Common myeloid progenitor, CD34-positive (primary cell): Measurements from ENCODE around the gene NIPAL1.
"Not testable (repeated sequence)": the region's sequence is repeated elsewhere in the genome, so short reads cannot be mapped to it uniquely, and the experiment has no call there.

Source experiments
- CTCF ChIA-PET: fragments of 350-600 bp; sonication (Branson Sonifier 250); formaldehyde crosslinking; loops from one replicate; lab custom pipeline; 2021; ENCODE audit warnings: antibody characterized with exemption; lab: Charles Lee
- POLR2A ChIA-PET: fragments of 350-600 bp; sonication (Branson Sonifier 250); formaldehyde crosslinking; loops from one replicate; lab custom pipeline; 2021; ENCODE audit warnings: antibody characterized with exemption; lab: Charles Lee
- DNase-seq, 3 donors: peaks; one replicate each; pipeline versions ENCODE4 v3.0.0 to v3.0.0-alpha.2; 2013
- H3K27ac ChIP-seq, 2 experiments: 1 replicate in 1 of 2; 2 replicates in 1 of 2; pipeline ENCODE4 v1.7.0; 2013; ENCODE audit warnings: inconsistent platforms in 2 of 2, low read length in 2 of 2, mild to moderate bottlenecking in 2 of 2, low read depth in 1 of 2, moderate library complexity in 1 of 2; ENCODE audit not compliant: severe bottlenecking in 2 of 2, insufficient read depth in 1 of 2, poor library complexity in 1 of 2
- H3K27me3 ChIP-seq, 5 experiments: replicated peaks in 2 of 5; 1 replicate in 3 of 5; 2 replicates in 2 of 5; pipeline versions ENCODE4 v1.6.1 to v1.7.0; 2013; ENCODE audit warnings: low read length in 4 of 5, mild to moderate bottlenecking in 2 of 5, moderate library complexity in 2 of 5, inconsistent platforms in 1 of 5; ENCODE audit not compliant: insufficient read depth in 5 of 5, control insufficient read depth in 4 of 5
- H3K36me3 ChIP-seq, 4 experiments: 1 replicate in 2 of 4; 2 replicates in 2 of 4; pipeline versions ENCODE4 v1.6.1 to v1.7.0; 2013; ENCODE audit warnings: low read length in 3 of 4, control low read depth in 1 of 4, mild to moderate bottlenecking in 1 of 4; ENCODE audit not compliant: control insufficient read depth in 4 of 4, insufficient read depth in 4 of 4
- H3K4me1 ChIP-seq, 4 experiments: 1 replicate in 3 of 4; 2 replicates in 1 of 4; pipeline versions ENCODE4 v1.6.1 to v1.7.1; 2013; ENCODE audit warnings: low read length in 3 of 4, mild to moderate bottlenecking in 3 of 4, control low read depth in 1 of 4, inconsistent platforms in 1 of 4, moderate library complexity in 1 of 4; ENCODE audit not compliant: control insufficient read depth in 4 of 4, insufficient read depth in 4 of 4; ENCODE audit errors: control extremely low read depth in 1 of 4
- H3K4me3 ChIP-seq, 7 experiments: 1 replicate in 4 of 7; 2 replicates in 3 of 7; pipeline versions ENCODE4 v1.5.1 to v1.7.0; 2013; ENCODE audit warnings: mild to moderate bottlenecking in 7 of 7, low read length in 6 of 7, moderate library complexity in 6 of 7, inconsistent platforms in 2 of 7, low read depth in 2 of 7, control low read depth in 1 of 7; ENCODE audit not compliant: insufficient read depth in 4 of 7, control insufficient read depth in 1 of 7; ENCODE audit errors: extremely low read depth in 1 of 7
- H3K9me3 ChIP-seq, 5 experiments: 1 replicate in 4 of 5; 2 replicates in 1 of 5; pipeline versions ENCODE4 v1.6.1 to v1.7.1; 2013; ENCODE audit warnings: low read length in 4 of 5, mild to moderate bottlenecking in 2 of 5, inconsistent platforms in 1 of 5, low read depth in 1 of 5, moderate library complexity in 1 of 5; ENCODE audit not compliant: control insufficient read depth in 4 of 5, insufficient read depth in 2 of 5; ENCODE audit errors: control extremely low read depth in 1 of 5
- WGBS: methylation state at CpG from one replicate; pipeline ENCODE4 v1.1.5; 2013; ENCODE audit not compliant: insufficient coverage; 5-methylcytosine and 5-hydroxymethylcytosine counted together

NIPAL1 gene

DNA sequence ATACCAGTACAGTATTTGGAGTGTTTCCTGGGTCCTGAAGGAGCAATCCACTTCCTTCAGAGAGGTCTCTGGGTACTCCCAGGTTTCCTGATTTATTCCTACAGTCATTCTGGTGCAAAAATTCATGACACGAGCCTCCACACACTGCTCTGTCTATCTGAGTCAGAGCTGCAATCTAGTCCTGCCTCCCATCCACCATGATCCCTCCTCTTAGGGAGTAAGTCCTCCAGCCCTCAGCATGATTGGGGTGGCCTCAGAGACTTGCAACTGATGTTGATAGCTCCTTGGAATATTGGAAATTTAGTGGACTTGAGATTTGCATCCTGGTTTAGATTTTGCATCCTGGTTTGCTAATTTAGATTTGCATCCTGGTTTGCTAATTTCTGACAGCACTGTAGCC lies 20.6 kb upstream of the NIPAL1 start:
- Histone ChIP-seq H3K36me3 (no peaks in the 10 kb centered on the region), H3K4me3 (no peak overlapping the region), H3K27ac (no peak overlapping the region), H3K4me1 (no peaks in the 10 kb centered on the region), H3K9me3 (peaks cover 0 to 16% (median 3%) of the 10 kb centered on the region in 5 experiments), H3K27me3 (no peaks in the 10 kb centered on the region)
- ChIA-PET CTCF (no interaction called here), POLR2A (no interaction called here)
- WGBS: 100% methylated on average over 1 of the region's 1 CpG
- no peak for DNase-seq

GRCh38 chr4:48002267-48002666 lies 14.3 kb upstream of the NIPAL1 start:
- POLR2A ChIA-PET: no interaction called here
- DNase-seq: no peak
- H3K4me3 ChIP-seq: no peak overlapping the region
- H3K4me1 ChIP-seq: no peaks in the 10 kb centered on the region
- no peak overlapping the region for H3K27ac ChIP-seq
- H3K9me3 ChIP-seq: peaks cover 0 to 15% (median 3%) of the 10 kb centered on the region in 5 experiments
- H3K27me3 ChIP-seq: no peaks in the 10 kb centered on the region
- no peaks in the 10 kb centered on the region for H3K36me3 ChIP-seq
- 80% methylated on average over 1 of the region's 1 CpG for WGBS
- CTCF ChIA-PET: interaction anchor here (0.8 to 1.8 kb wide), 8 partner anchors 9 to 112 kb away, joined by 3 to 7 read pairs (median 3); no protein-coding TSS in a partner anchor

- H3K36me3 ChIP-seq, H3K4me1 ChIP-seq, H3K27me3 ChIP-seq, H3K4me3 ChIP-seq, POLR2A ChIA-PET, DNase-seq, H3K27ac ChIP-seq: not testable (repeated sequence)
- CTCF ChIA-PET: interaction anchor here (0.8 to 1.5 kb wide), 2 partner anchors 74 to 80 kb away, joined by 3 to 4 read pairs; no protein-coding TSS in a partner anchor
- WGBS: 91% methylated on average over 1 of the region's 2 CpGs
- H3K9me3 ChIP-seq: peaks cover 0 to 19% (median 5%) of the 10 kb centered on the region in 5 experiments
These were observed 13.0 kb upstream of the NIPAL1 start for GRCh38 chr4:48003568-48003967.

- POLR2A ChIA-PET: no interaction called here
- WGBS: no CpG with 5 or more reads among the region's 2 CpGs
- H3K27me3 ChIP-seq: no peaks in the 10 kb centered on the region
- peak in 2 of 3 donors; percentile 14 to 33 for DNase-seq
- no peaks in the 10 kb centered on the region for H3K36me3 ChIP-seq
- no peak overlapping the region for H3K27ac ChIP-seq
- H3K4me1 ChIP-seq: no peaks in the 10 kb centered on the region
- CTCF ChIA-PET: interaction anchor here (1.3 kb wide), 1 partner anchor 80 kb away, joined by 4 read pairs; no protein-coding TSS in a partner anchor
- H3K4me3 ChIP-seq: no peak overlapping the region
- peaks cover 0 to 16% (median 6%) of the 10 kb centered on the region in 5 experiments for H3K9me3 ChIP-seq
These were observed 10.8 kb upstream of the NIPAL1 start for GRCh38 chr4:48005781-48006180.

DNA sequence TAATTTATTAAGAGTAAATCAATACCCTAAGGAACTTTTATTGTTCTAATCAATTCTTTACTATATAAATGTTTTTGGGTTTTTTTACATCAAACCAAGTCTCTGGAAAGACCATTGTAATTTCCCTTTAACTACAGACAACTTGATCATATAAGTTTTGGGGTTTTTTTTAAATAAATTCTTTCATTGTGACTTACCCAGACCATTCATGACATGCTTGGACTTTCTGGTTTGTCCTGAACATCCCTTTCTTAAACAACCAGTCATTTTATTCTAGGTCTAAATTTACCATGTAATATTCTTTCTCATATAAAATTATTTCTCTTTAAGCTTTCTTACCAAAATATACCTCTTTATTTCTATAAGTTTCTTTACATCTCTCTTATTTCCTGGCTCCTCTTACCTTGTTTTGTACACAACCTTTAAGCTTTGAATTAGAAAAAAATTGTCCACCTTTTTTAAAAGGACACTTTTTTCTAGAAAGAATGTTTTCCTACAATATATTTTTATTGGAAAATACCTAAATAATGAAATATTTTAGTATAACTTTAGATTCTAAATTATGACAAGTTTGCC lies 8.5 kb upstream of the NIPAL1 start:
- H3K9me3 ChIP-seq: peaks cover 0 to 16% (median 5%) of the 10 kb centered on the region in 5 experiments
- no peaks in the 10 kb centered on the region for H3K36me3 ChIP-seq
- peaks cover 0 to 3% (median 0%) of the 10 kb centered on the region in 4 experiments for H3K4me1 ChIP-seq
- CTCF ChIA-PET: interaction anchor here (1.3 to 1.4 kb wide), 2 partner anchors 10 to 79 kb away, joined by 3 to 4 read pairs; no protein-coding TSS in a partner anchor
- H3K4me3 ChIP-seq: no peak overlapping the region
- POLR2A ChIA-PET: no interaction called here
- DNase-seq: peak in 2 of 3 donors; percentile 45
- H3K27ac ChIP-seq: no peak overlapping the region
- no peaks in the 10 kb centered on the region for H3K27me3 ChIP-seq

GRCh38 chr4:48010906-48011305 lies 5.7 kb upstream of the NIPAL1 start:
- H3K27me3 ChIP-seq, DNase-seq, POLR2A ChIA-PET, H3K36me3 ChIP-seq, H3K4me3 ChIP-seq, H3K27ac ChIP-seq, H3K4me1 ChIP-seq: not testable (repeated sequence)
- peaks cover 0 to 16% (median 5%) of the 10 kb centered on the region in 5 experiments for H3K9me3 ChIP-seq
- CTCF ChIA-PET: interaction anchor here (1.1 to 1.5 kb wide), 2 partner anchors 9 to 98 kb away, joined by 3 read pairs; no protein-coding TSS in a partner anchor
- WGBS: 100% methylated on average over 1 of the region's 6 CpGs

DNA sequence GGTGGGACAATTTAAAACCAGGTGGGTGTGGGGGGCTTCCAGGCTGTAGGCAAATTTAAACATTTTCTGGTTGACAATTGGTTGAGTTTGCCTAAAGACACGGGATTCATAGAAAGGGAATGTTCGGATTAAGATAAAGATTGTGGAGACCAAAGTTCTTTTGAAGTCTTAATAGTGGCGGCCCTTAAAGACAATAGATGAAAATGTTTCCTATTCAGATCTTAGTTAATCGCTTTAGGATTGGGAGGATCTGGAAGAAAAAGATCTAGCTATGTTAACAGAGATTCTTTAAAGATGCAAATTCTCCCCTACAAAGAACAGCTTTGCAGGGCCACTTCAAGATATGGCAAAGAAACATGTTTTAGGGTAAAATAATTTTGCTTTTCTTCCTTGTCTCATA lies 4.8 kb upstream of the NIPAL1 start:
- H3K4me3 ChIP-seq: no peak overlapping the region
- DNase-seq: no peak
- peaks cover 0 to 16% (median 5%) of the 10 kb centered on the region in 5 experiments for H3K9me3 ChIP-seq
- peaks cover 0 to 14% (median 7%) of the 10 kb centered on the region in 4 experiments for H3K4me1 ChIP-seq
- peaks cover 0 to 4% (median 0%) of the 10 kb centered on the region in 5 experiments for H3K27me3 ChIP-seq
- ChIA-PET POLR2A (no interaction called here), CTCF (no interaction called here)
- WGBS: 100% methylated on average over 3 of the region's 4 CpGs
- no peaks in the 10 kb centered on the region for H3K36me3 ChIP-seq
- H3K27ac ChIP-seq: no peak overlapping the region
